Measurements from ENCODE around the gene DGKI.

DGKI gene

GRCh38 chr7:137413901-137414300, 432.9 kb downstream of the DGKI start:
- Histone ChIP-seq H3K18ac (ENCODE audit: low read length) (no peak overlapping the region), H3K23ac (ENCODE audit: low read depth, low read length, poor library complexity) (no peak overlapping the region), H3K27ac (replicated peaks; ENCODE audit: low read length) (no peak overlapping the region), H3K36me3 (replicated peaks in 1 of 2; ENCODE audit: control insufficient read depth in 2 of 2, insufficient read depth in 2 of 2, low read length in 2 of 2) (no peaks in the 10 kb centered on the region), H3K4me3 (ENCODE audit: low read length in 2 of 2) (no peak overlapping the region), H3K4me1 (ENCODE audit: control insufficient read depth in 2 of 2, insufficient read depth in 1 of 2, low read depth in 1 of 2, low read length in 2 of 2) (peaks cover 2 to 6% of the 10 kb centered on the region in 2 donors), H2BK15ac (ENCODE audit: low read length) (no peak overlapping the region), H3K4me2 (ENCODE audit: insufficient read depth, low read length, poor library complexity, severe bottlenecking) (no peak overlapping the region), H4K8ac (ENCODE audit: low read depth, low read length) (no peak overlapping the region), H2BK120ac (ENCODE audit: low read depth, low read length) (no peak overlapping the region), H3K9me3 (replicated peaks in 1 of 2; ENCODE audit: control insufficient read depth in 2 of 2, insufficient read depth in 1 of 2, low read depth in 1 of 2, low read length in 2 of 2) (no peaks in the 10 kb centered on the region), H4K91ac (ENCODE audit: low read depth, low read length, poor library complexity) (no peak overlapping the region), H2BK5ac (ENCODE audit: low read length) (no peak overlapping the region), H2AK5ac (ENCODE audit: low read depth, low read length) (no peak overlapping the region), H3K79me1 (ENCODE audit: low read depth, low read length) (no peaks in the 10 kb centered on the region), H3K9ac (ENCODE audit: low read depth, low read length, poor library complexity) (no peak overlapping the region), H3K14ac (ENCODE audit: low read length) (no peak overlapping the region), H2BK12ac (ENCODE audit: low read length) (no peak overlapping the region), H3K4ac (ENCODE audit: low read length) (no peak overlapping the region), H3K27me3 (ENCODE audit: control insufficient read depth in 3 of 3, insufficient read depth in 3 of 3, low read depth in 1 of 3, low read length in 3 of 3) (no peaks in the 10 kb centered on the region), H2AFZ (ENCODE audit: low read length) (no peak overlapping the region)
- no CpG with 5 or more reads among the region's 1 CpG for WGBS, 2 donors (ENCODE audit: extremely low coverage in 2 of 2, insufficient read length in 2 of 2, insufficient replicate concordance in 1 of 2)
- DNase-seq (ENCODE audit: low spot score) = no peak

GRCh38 chr7:137411446-137411845, 435.3 kb downstream of the DGKI start:
- no CpG with 5 or more reads among the region's 3 CpGs for WGBS, 2 donors (ENCODE audit: extremely low coverage in 2 of 2, insufficient read length in 2 of 2, insufficient replicate concordance in 1 of 2)
- no peaks in the 10 kb centered on the region for H3K27me3 ChIP-seq (ENCODE audit: control insufficient read depth in 3 of 3, insufficient read depth in 3 of 3, low read depth in 1 of 3, low read length in 3 of 3)
- H3K4me3 ChIP-seq (ENCODE audit: low read length in 2 of 2) = no peak overlapping the region
- no peak overlapping the region for H2BK12ac ChIP-seq (ENCODE audit: low read length)
- no peak overlapping the region for H4K8ac ChIP-seq (ENCODE audit: low read depth, low read length)
- no peak overlapping the region for H3K23ac ChIP-seq (ENCODE audit: low read depth, low read length, poor library complexity)
- H3K4me1 ChIP-seq (ENCODE audit: control insufficient read depth in 2 of 2, insufficient read depth in 1 of 2, low read depth in 1 of 2, low read length in 2 of 2) = peaks cover 3 to 6% of the 10 kb centered on the region in 2 donors
- H3K27ac ChIP-seq (replicated peaks; ENCODE audit: low read length) = no peak overlapping the region
- H2AFZ ChIP-seq (ENCODE audit: low read length) = no peak overlapping the region
- no peak overlapping the region for H3K14ac ChIP-seq (ENCODE audit: low read length)
- H2BK15ac ChIP-seq (ENCODE audit: low read length) = no peak overlapping the region
- no peaks in the 10 kb centered on the region for H3K9me3 ChIP-seq (replicated peaks in 1 of 2; ENCODE audit: control insufficient read depth in 2 of 2, insufficient read depth in 1 of 2, low read depth in 1 of 2, low read length in 2 of 2)
- H3K79me1 ChIP-seq (ENCODE audit: low read depth, low read length) = no peaks in the 10 kb centered on the region
- H3K9ac ChIP-seq (ENCODE audit: low read depth, low read length, poor library complexity) = no peak overlapping the region
- no peaks in the 10 kb centered on the region for H3K36me3 ChIP-seq (replicated peaks in 1 of 2; ENCODE audit: control insufficient read depth in 2 of 2, insufficient read depth in 2 of 2, low read length in 2 of 2)
- no peak overlapping the region for H3K4ac ChIP-seq (ENCODE audit: low read length)
- no peak overlapping the region for H3K4me2 ChIP-seq (ENCODE audit: insufficient read depth, low read length, poor library complexity, severe bottlenecking)
- H4K91ac ChIP-seq (ENCODE audit: low read depth, low read length, poor library complexity) = no peak overlapping the region
- H2BK120ac ChIP-seq (ENCODE audit: low read depth, low read length) = no peak overlapping the region
- H2AK5ac ChIP-seq (ENCODE audit: low read depth, low read length) = no peak overlapping the region
- no peak overlapping the region for H3K18ac ChIP-seq (ENCODE audit: low read length)
- DNase-seq (ENCODE audit: low spot score) = no peak
- H2BK5ac ChIP-seq (ENCODE audit: low read length) = no peak overlapping the region

- Histone ChIP-seq H4K8ac (ENCODE audit: low read depth, low read length) (no peak overlapping the region), H3K27ac (replicated peaks; ENCODE audit: low read length) (no peak overlapping the region), H2AFZ (ENCODE audit: low read length) (no peak overlapping the region), H3K9ac (ENCODE audit: low read depth, low read length, poor library complexity) (no peak overlapping the region), H2BK120ac (ENCODE audit: low read depth, low read length) (no peak overlapping the region), H3K4me1 (ENCODE audit: control insufficient read depth in 2 of 2, insufficient read depth in 1 of 2, low read depth in 1 of 2, low read length in 2 of 2) (peaks cover 10 to 11% of the 10 kb centered on the region in 2 donors), H3K18ac (ENCODE audit: low read length) (no peak overlapping the region), H3K23ac (ENCODE audit: low read depth, low read length, poor library complexity) (no peak overlapping the region), H3K27me3 (ENCODE audit: control insufficient read depth in 3 of 3, insufficient read depth in 3 of 3, low read depth in 1 of 3, low read length in 3 of 3) (no peaks in the 10 kb centered on the region), H2AK5ac (ENCODE audit: low read depth, low read length) (no peak overlapping the region), H2BK5ac (ENCODE audit: low read length) (no peak overlapping the region), H2BK15ac (ENCODE audit: low read length) (no peak overlapping the region), H3K36me3 (replicated peaks in 1 of 2; ENCODE audit: control insufficient read depth in 2 of 2, insufficient read depth in 2 of 2, low read length in 2 of 2) (no peaks in the 10 kb centered on the region), H3K14ac (ENCODE audit: low read length) (no peak overlapping the region), H4K91ac (ENCODE audit: low read depth, low read length, poor library complexity) (no peak overlapping the region), H3K4me3 (ENCODE audit: low read length in 2 of 2) (no peak overlapping the region), H3K4ac (ENCODE audit: low read length) (no peak overlapping the region), H2BK12ac (ENCODE audit: low read length) (no peak overlapping the region), H3K79me1 (ENCODE audit: low read depth, low read length) (no peaks in the 10 kb centered on the region), H3K9me3 (replicated peaks in 1 of 2; ENCODE audit: control insufficient read depth in 2 of 2, insufficient read depth in 1 of 2, low read depth in 1 of 2, low read length in 2 of 2) (no peaks in the 10 kb centered on the region), H3K4me2 (ENCODE audit: insufficient read depth, low read length, poor library complexity, severe bottlenecking) (no peak overlapping the region)
- no CpG with 5 or more reads among the region's 1 CpG for WGBS, 2 donors (ENCODE audit: extremely low coverage in 2 of 2, insufficient read length in 2 of 2, insufficient replicate concordance in 1 of 2)
- no peak for DNase-seq (ENCODE audit: low spot score)
Observed at GRCh38 chr7:137408126-137408525, 438.6 kb downstream of the DGKI start.

GRCh38 chr7:137407078-137407477, 439.7 kb downstream of the DGKI start:
- no peak overlapping the region for H3K4ac ChIP-seq (ENCODE audit: low read length)
- DNase-seq (ENCODE audit: low spot score) = no peak
- H3K36me3 ChIP-seq (replicated peaks in 1 of 2; ENCODE audit: control insufficient read depth in 2 of 2, insufficient read depth in 2 of 2, low read length in 2 of 2) = no peaks in the 10 kb centered on the region
- H4K91ac ChIP-seq (ENCODE audit: low read depth, low read length, poor library complexity) = no peak overlapping the region
- H3K4me2 ChIP-seq (ENCODE audit: insufficient read depth, low read length, poor library complexity, severe bottlenecking) = no peak overlapping the region
- no peak overlapping the region for H3K27ac ChIP-seq (replicated peaks; ENCODE audit: low read length)
- H3K27me3 ChIP-seq (ENCODE audit: control insufficient read depth in 3 of 3, insufficient read depth in 3 of 3, low read depth in 1 of 3, low read length in 3 of 3) = no peaks in the 10 kb centered on the region
- no peaks in the 10 kb centered on the region for H3K9me3 ChIP-seq (replicated peaks in 1 of 2; ENCODE audit: control insufficient read depth in 2 of 2, insufficient read depth in 1 of 2, low read depth in 1 of 2, low read length in 2 of 2)
- H3K79me1 ChIP-seq (ENCODE audit: low read depth, low read length) = no peaks in the 10 kb centered on the region
- H3K18ac ChIP-seq (ENCODE audit: low read length) = no peak overlapping the region
- no peak overlapping the region for H3K23ac ChIP-seq (ENCODE audit: low read depth, low read length, poor library complexity)
- no peak overlapping the region for H2AFZ ChIP-seq (ENCODE audit: low read length)
- H2BK15ac ChIP-seq (ENCODE audit: low read length) = no peak overlapping the region
- H3K14ac ChIP-seq (ENCODE audit: low read length) = no peak overlapping the region
- no peak overlapping the region for H2AK5ac ChIP-seq (ENCODE audit: low read depth, low read length)
- H2BK12ac ChIP-seq (ENCODE audit: low read length) = no peak overlapping the region
- no peak overlapping the region for H3K4me3 ChIP-seq (ENCODE audit: low read length in 2 of 2)
- H3K4me1 ChIP-seq (ENCODE audit: control insufficient read depth in 2 of 2, insufficient read depth in 1 of 2, low read depth in 1 of 2, low read length in 2 of 2) = peaks cover 10 to 18% of the 10 kb centered on the region in 2 donors
- no peak overlapping the region for H2BK5ac ChIP-seq (ENCODE audit: low read length)
- WGBS, 2 donors (ENCODE audit: extremely low coverage in 2 of 2, insufficient read length in 2 of 2, insufficient replicate concordance in 1 of 2) = no CpG with 5 or more reads among the region's 3 CpGs
- H3K9ac ChIP-seq (ENCODE audit: low read depth, low read length, poor library complexity) = no peak overlapping the region
- no peak overlapping the region for H2BK120ac ChIP-seq (ENCODE audit: low read depth, low read length)
- H4K8ac ChIP-seq (ENCODE audit: low read depth, low read length) = no peak overlapping the region

Data from neuronal stem cell (in vitro differentiated cells).